ENCODE data around the gene AGAP1.

The AGAP1 gene

GRCh38 chr2:235739704-235740415 lies 246.0 kb downstream of the AGAP1 start:
- Histone ChIP-seq H3K36me3 (ENCODE audit: control insufficient read depth in 1 of 2, insufficient read depth in 2 of 2, low read length in 2 of 2) (peaks cover 0 to 4% of the 10 kb centered on the region in 2 donors), H3K9me3 (ENCODE audit: control insufficient read depth in 1 of 2, low read length in 2 of 2) (no peaks in the 10 kb centered on the region), H3K27ac (ENCODE audit: low read length) (no peak overlapping the region), H3K4me1 (ENCODE audit: control insufficient read depth in 1 of 2, insufficient read depth in 2 of 2, low read length in 2 of 2) (no peaks in the 10 kb centered on the region), H3K4me3 (ENCODE audit: low read depth in 1 of 2, low read length in 2 of 2) (no peak overlapping the region), H3K27me3 (ENCODE audit: low read depth, low read length) (no peaks in the 10 kb centered on the region)

DNA sequence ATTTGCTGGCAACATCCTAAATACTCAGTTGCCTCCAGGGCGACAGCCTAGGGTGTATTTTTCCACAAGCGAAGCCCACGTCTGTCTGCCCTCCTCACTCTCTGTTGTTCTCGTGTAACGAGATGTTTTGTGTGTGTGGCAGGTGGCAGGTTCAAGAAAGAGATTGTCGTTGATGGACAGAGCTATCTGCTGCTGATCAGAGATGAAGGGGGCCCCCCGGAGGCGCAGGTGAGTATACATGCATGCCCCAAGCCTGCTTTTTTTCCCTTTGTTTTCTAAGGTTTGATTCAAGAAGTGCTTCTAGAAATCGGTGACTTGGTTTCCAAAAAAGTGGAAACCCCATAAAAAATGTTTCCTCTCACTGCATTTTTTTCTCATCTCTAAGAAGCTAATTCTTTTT lies 247.0 kb downstream of the AGAP1 start:
- Histone ChIP-seq H3K36me3 (ENCODE audit: control insufficient read depth in 1 of 2, insufficient read depth in 2 of 2, low read length in 2 of 2) (peaks cover 4 to 6% of the 10 kb centered on the region in 2 donors), H3K4me1 (ENCODE audit: control insufficient read depth in 1 of 2, insufficient read depth in 2 of 2, low read length in 2 of 2) (no peaks in the 10 kb centered on the region), H3K4me3 (ENCODE audit: low read depth in 1 of 2, low read length in 2 of 2) (no peak overlapping the region), H3K27me3 (ENCODE audit: low read depth, low read length) (no peaks in the 10 kb centered on the region), H3K9me3 (ENCODE audit: control insufficient read depth in 1 of 2, low read length in 2 of 2) (no peaks in the 10 kb centered on the region), H3K27ac (ENCODE audit: low read length) (no peak overlapping the region)

- Histone ChIP-seq H3K27ac (ENCODE audit: low read length) (no peak overlapping the region), H3K4me1 (ENCODE audit: control insufficient read depth in 1 of 2, insufficient read depth in 2 of 2, low read length in 2 of 2) (peaks cover 0 to 5% of the 10 kb centered on the region in 2 donors), H3K27me3 (ENCODE audit: low read depth, low read length) (no peaks in the 10 kb centered on the region), H3K4me3 (ENCODE audit: low read depth in 1 of 2, low read length in 2 of 2) (no peak overlapping the region), H3K36me3 (ENCODE audit: control insufficient read depth in 1 of 2, insufficient read depth in 2 of 2, low read length in 2 of 2) (peaks cover 6 to 8% of the 10 kb centered on the region in 2 donors), H3K9me3 (ENCODE audit: control insufficient read depth in 1 of 2, low read length in 2 of 2) (no peaks in the 10 kb centered on the region)
Measured at GRCh38 chr2:235744161-235744560, 250.3 kb downstream of the AGAP1 start.

DNA sequence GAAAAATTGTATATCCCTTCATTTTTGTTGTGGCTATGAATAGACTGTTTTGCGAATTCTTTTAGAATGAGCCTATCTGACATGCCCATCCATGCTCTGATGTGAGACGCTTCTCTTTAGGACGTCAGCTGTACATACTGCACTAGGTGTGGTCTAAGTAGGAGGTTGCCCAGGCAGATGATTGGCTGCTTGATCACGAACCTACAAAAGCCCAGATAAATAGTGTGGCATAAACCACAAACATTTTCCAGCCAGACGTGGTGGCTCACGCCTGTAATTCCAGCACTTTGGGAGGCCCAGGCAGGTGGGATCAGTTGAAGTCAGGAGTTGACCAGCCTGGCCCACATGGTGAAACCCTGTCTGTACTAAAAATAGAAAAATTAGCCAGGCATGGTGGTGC lies 251.8 kb downstream of the AGAP1 start:
- H3K27ac ChIP-seq (ENCODE audit: low read length) = no peak overlapping the region
- no peaks in the 10 kb centered on the region for H3K9me3 ChIP-seq (ENCODE audit: control insufficient read depth in 1 of 2, low read length in 2 of 2)
- no peaks in the 10 kb centered on the region for H3K27me3 ChIP-seq (ENCODE audit: low read depth, low read length)
- H3K4me1 ChIP-seq (ENCODE audit: control insufficient read depth in 1 of 2, insufficient read depth in 2 of 2, low read length in 2 of 2) = peaks cover 0 to 12% of the 10 kb centered on the region in 2 donors
- H3K36me3 ChIP-seq (ENCODE audit: control insufficient read depth in 1 of 2, insufficient read depth in 2 of 2, low read length in 2 of 2) = peaks cover 6 to 8% of the 10 kb centered on the region in 2 donors
- H3K4me3 ChIP-seq (ENCODE audit: low read depth in 1 of 2, low read length in 2 of 2) = no peak overlapping the region

GRCh38 chr2:235746257-235746934 lies 252.6 kb downstream of the AGAP1 start:
- Histone ChIP-seq H3K36me3 (ENCODE audit: control insufficient read depth in 1 of 2, insufficient read depth in 2 of 2, low read length in 2 of 2) (peaks cover 6 to 8% of the 10 kb centered on the region in 2 donors), H3K9me3 (ENCODE audit: control insufficient read depth in 1 of 2, low read length in 2 of 2) (no peaks in the 10 kb centered on the region), H3K4me3 (ENCODE audit: low read depth in 1 of 2, low read length in 2 of 2) (no peak overlapping the region), H3K27me3 (ENCODE audit: low read depth, low read length) (no peaks in the 10 kb centered on the region), H3K4me1 (ENCODE audit: control insufficient read depth in 1 of 2, insufficient read depth in 2 of 2, low read length in 2 of 2) (peaks cover 0 to 12% of the 10 kb centered on the region in 2 donors), H3K27ac (ENCODE audit: low read length) (peak overlapping the region; percentile 8)

DNA sequence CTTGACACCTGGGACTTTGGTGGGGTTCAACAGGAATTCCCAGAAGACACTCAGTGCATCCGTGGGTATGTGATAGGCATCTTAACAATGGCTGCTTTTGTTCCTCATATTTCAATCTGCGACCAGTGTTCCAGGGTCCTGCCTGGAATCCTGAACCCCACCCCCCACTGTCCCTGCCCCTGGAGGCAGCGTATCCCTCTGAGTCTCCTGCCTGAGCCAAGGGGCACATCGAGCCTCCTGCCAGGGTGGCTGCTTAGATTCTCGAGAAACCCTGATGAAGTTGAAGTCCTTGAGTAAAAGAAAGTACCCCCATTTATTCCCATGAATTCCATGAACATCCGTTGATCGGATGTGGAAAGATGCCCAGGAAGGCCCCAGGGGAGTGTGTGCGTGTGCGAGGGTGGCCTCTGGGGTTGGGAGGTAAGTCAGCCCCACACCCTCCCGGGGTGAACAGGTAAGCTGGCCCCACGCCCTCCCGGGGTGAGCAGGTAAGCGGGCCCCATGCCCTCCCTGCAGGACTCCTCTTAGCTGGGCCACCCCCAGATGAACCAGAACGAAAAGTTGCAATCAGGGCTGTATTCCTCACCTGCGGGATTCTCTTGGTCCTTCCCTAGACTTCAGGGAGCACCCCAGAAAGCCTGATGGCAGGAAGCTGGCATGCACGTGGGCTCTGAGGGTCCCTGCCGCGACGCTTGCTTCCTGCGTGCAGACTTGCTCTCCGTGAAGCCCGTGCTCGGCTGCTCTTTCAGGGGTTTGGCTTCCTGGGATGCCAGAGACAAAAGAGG lies 253.3 kb downstream of the AGAP1 start:
- Histone ChIP-seq H3K9me3 (ENCODE audit: control insufficient read depth in 1 of 2, low read length in 2 of 2) (no peaks in the 10 kb centered on the region), H3K27me3 (ENCODE audit: low read depth, low read length) (no peaks in the 10 kb centered on the region), H3K4me1 (ENCODE audit: control insufficient read depth in 1 of 2, insufficient read depth in 2 of 2, low read length in 2 of 2) (peaks cover 0 to 12% of the 10 kb centered on the region in 2 donors), H3K36me3 (ENCODE audit: control insufficient read depth in 1 of 2, insufficient read depth in 2 of 2, low read length in 2 of 2) (peaks cover 8 to 11% of the 10 kb centered on the region in 2 donors), H3K4me3 (ENCODE audit: low read depth in 1 of 2, low read length in 2 of 2) (no peak overlapping the region), H3K27ac (ENCODE audit: low read length) (peak overlapping the region; percentile 8)

GRCh38 chr2:235747786-235748091 lies 253.9 kb downstream of the AGAP1 start:
- Histone ChIP-seq H3K36me3 (ENCODE audit: control insufficient read depth in 1 of 2, insufficient read depth in 2 of 2, low read length in 2 of 2) (peaks cover 13 to 16% of the 10 kb centered on the region in 2 donors), H3K27me3 (ENCODE audit: low read depth, low read length) (no peaks in the 10 kb centered on the region), H3K4me3 (ENCODE audit: low read depth in 1 of 2, low read length in 2 of 2) (no peak overlapping the region), H3K4me1 (ENCODE audit: control insufficient read depth in 1 of 2, insufficient read depth in 2 of 2, low read length in 2 of 2) (peaks cover 0 to 12% of the 10 kb centered on the region in 2 donors), H3K27ac (ENCODE audit: low read length) (no peak overlapping the region), H3K9me3 (ENCODE audit: control insufficient read depth in 1 of 2, low read length in 2 of 2) (no peaks in the 10 kb centered on the region)

- peaks cover 0 to 12% of the 10 kb centered on the region in 2 donors for H3K4me1 ChIP-seq (ENCODE audit: control insufficient read depth in 1 of 2, insufficient read depth in 2 of 2, low read length in 2 of 2)
- H3K36me3 ChIP-seq (ENCODE audit: control insufficient read depth in 1 of 2, insufficient read depth in 2 of 2, low read length in 2 of 2) = peaks cover 9 to 16% of the 10 kb centered on the region in 2 donors
- H3K27ac ChIP-seq (ENCODE audit: low read length) = peak overlapping the region; percentile 45
Measured at GRCh38 chr2:235749121-235749770, 255.4 kb downstream of the AGAP1 start.

DNA sequence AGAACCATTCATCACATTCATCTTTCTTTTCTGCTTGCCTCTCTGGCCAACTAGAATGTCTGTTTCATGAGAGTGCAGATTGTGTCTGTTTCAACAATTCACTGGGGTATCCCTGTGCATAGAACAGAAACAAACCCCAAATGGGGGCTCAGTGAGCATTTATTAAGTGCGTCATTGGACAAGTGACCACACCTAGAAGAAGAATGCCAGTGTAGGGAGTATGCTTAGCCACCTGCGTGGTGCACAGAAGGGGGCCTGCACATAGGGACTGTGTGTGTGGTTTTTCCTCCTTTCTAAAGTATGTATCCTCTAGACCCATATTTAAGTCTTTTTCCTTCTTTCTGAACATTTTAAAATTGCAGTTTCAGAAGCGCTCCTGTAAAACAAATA lies 255.9 kb downstream of the AGAP1 start:
- Histone ChIP-seq H3K27ac (ENCODE audit: low read length) (peak overlapping the region; percentile 45), H3K36me3 (ENCODE audit: control insufficient read depth in 1 of 2, insufficient read depth in 2 of 2, low read length in 2 of 2) (peaks cover 9 to 16% of the 10 kb centered on the region in 2 donors), H3K27me3 (ENCODE audit: low read depth, low read length) (no peaks in the 10 kb centered on the region), H3K4me3 (ENCODE audit: low read depth in 1 of 2, low read length in 2 of 2) (no peak overlapping the region), H3K4me1 (ENCODE audit: control insufficient read depth in 1 of 2, insufficient read depth in 2 of 2, low read length in 2 of 2) (peaks cover 0 to 12% of the 10 kb centered on the region in 2 donors), H3K9me3 (ENCODE audit: control insufficient read depth in 1 of 2, low read length in 2 of 2) (no peaks in the 10 kb centered on the region)

More at GRCh38 chr2:235749121-235749770, 255.4 kb downstream of the AGAP1 start:
- no peaks in the 10 kb centered on the region for H3K27me3 ChIP-seq (ENCODE audit: low read depth, low read length)
- no peak overlapping the region for H3K4me3 ChIP-seq (ENCODE audit: low read depth in 1 of 2, low read length in 2 of 2)
- no peaks in the 10 kb centered on the region for H3K9me3 ChIP-seq (ENCODE audit: control insufficient read depth in 1 of 2, low read length in 2 of 2)

DNA sequence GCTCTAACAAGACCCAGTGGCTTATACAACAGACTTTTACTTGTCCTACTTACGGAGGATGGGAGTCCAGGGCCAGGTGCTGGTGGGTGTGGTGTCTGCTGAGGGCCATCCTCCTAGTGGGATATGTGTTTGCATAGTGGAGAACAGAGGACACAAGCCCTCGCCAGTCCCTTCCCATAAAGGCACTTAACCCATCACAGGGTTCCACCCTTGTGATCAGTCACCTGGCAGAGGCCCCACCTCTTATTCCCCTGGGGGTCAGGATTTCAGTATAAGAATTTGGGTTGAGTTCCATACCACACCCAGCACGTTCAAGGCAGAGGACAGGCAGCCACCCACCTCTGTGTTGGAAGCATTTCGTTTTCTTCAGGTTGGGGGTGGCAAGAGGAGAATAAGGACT lies 259.0 kb downstream of the AGAP1 start:
- H3K36me3 ChIP-seq (ENCODE audit: control insufficient read depth in 1 of 2, insufficient read depth in 2 of 2, low read length in 2 of 2) = peaks cover 5 to 19% of the 10 kb centered on the region in 2 donors
- H3K9me3 ChIP-seq (ENCODE audit: control insufficient read depth in 1 of 2, low read length in 2 of 2) = no peaks in the 10 kb centered on the region
- peaks cover 0 to 12% of the 10 kb centered on the region in 2 donors for H3K4me1 ChIP-seq (ENCODE audit: control insufficient read depth in 1 of 2, insufficient read depth in 2 of 2, low read length in 2 of 2)
- H3K27ac ChIP-seq (ENCODE audit: low read length) = no peak overlapping the region
- no peak overlapping the region for H3K4me3 ChIP-seq (ENCODE audit: low read depth in 1 of 2, low read length in 2 of 2)
- H3K27me3 ChIP-seq (ENCODE audit: low read depth, low read length) = no peaks in the 10 kb centered on the region

All from muscle layer of duodenum (tissue), 2 donors.